HG02763 (cell line): ENCODE results near the gene KCNA5.

ENCODE experiments used
- ATAC-seq: cut with Tn5 transposase; IDR thresholded peaks from one replicate; pipeline ENCODE4 v1.9.1; 2021; ENCODE audit warnings: mild to moderate bottlenecking, moderate library complexity; ENCODE audit not compliant: unreplicated experiment

KCNA5 gene

DNA sequence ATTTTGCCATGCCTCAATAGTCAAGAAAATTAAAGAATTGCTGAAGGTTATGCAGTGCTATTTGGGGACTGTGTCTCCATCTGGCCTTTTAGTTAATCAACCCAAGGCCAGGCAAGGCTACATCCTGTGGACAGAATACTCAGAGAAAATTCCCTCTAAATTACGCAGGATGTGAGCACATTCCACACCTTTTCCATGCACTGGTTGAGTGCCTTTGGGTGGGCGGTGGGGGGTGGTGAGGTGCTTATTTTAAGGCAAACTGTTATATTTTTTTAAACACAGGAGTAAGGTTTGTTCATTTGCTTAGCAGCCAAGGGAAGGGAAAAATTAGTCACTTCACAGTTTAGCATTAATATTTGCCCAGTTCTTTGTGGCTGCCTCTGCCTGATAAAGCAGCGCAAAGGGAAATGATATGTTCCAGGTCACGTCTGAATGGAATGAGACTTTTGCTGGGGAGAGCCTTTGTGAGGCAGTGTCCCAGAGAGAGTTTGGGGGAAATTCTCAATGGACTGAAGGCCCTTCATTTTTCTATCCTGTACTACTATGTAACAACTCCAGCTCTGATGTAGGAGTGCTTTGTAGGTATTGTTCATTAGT, 17.2 kb upstream of the KCNA5 start:
- no peak for ATAC-seq

DNA sequence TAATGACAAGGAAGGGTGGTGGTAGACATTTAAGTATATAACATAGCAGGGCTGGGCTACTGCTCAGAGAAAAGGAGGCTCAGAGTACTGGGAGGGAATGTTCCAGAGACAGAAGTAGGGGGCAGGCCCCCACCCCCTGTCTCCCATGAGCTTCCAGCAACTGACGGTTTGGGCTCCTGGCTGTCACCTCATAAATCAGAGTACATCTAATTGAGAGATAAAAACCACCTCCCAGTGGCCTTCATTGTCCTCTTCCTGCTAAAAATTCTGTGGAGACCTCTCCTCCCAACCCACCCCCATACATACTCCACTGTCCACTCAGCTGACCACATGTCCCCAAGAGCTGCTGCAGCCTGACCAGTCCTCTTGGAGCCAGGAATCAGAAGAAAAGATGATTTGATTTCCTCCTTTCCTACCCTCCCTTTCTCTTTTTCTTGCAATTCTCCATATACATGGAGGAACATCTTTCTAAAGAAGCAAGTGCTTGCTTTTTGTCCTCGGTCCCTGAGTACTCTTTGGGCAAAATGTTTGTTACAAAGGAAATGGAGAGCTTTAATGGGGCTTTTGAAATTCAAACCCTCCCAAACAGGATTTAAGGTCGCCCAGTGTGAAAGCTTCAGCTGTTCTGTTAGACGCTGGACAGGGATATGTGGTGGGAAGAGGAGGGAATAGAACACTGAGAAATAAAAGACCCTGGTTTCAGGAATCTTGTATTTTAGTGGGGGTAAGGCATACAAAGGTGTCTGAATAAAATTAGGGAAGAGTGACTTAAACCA, 16.4 kb upstream of the KCNA5 start:
- ATAC-seq: no peak

DNA sequence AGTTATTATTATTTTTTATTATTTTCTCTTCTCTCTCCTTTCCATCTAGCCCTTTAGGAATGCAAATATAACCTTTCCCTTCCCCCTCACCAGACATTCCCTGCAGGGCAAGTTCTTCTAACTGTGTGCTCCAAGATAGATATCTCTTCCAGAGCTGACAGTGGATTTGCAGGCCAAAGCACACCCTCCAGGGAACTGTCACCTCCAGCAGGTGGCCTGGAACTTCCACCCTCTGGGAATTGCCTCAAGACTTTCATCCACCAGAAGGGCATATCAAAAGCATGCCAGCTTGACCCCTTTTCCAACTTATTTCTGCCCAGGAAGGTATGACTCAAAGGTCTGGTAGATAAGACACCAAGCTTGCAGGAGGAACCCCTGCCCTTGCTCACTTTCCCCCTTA, 13.6 kb upstream of the KCNA5 start:
- ATAC-seq: no peak

DNA sequence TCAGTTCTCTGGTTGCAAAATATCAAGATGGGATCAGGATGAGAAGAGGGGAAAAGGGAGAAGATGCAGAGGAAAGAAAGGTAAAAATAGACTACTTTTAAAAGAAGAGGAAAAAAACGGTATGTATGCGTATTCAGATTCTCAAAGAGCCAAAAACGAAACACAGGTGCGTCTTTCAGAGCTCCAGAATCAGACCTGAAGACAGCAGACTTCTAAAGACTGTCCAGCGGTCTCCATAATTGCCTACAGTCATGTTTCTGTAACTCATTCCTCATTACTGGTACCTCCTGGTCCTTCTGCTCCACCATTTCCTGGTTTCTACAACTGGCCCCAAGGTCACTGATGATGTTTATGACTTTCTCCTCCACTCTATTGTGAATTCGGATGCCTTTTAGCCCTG, 12.4 kb upstream of the KCNA5 start:
- no peak for ATAC-seq

DNA sequence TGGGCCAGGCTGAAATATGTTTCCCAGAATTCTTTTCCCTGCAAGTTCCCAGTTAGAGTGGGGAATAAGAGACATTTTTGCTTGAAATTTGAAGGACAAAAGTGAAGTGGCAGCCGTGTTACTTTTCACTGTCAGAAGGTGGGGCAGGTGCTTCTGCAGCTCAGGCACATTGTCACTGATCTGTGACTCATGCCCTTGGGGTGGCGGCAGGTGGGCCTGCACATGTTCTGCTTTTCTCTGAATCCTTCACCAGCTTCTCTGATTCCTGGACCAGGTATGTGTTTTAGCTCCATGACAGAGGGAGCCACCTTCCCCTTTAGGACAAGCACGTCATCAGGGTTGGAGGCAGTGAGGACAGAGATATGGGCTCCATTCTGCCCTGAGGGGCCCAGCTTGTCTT, 11.7 kb upstream of the KCNA5 start:
- ATAC-seq: no peak

DNA sequence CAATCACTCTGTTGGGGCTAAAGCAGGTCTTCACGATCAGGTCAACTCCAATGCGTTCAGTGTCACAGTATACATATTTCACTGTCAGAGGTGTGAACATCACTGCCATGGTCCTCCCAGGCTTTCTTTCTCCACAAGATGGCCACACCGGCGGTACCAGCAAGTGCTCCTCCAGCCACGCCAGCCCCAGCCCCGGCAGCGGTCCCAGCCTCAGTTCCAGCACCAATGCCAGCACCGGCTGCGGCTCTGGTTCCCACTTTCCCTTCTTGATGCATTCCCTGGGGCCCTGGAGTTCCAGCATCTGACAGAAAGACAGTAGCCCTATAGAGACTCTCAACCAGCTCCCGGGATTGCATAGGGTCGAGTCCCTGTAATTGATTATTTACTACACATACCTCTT, 10.9 kb upstream of the KCNA5 start:
- ATAC-seq: no peak

DNA sequence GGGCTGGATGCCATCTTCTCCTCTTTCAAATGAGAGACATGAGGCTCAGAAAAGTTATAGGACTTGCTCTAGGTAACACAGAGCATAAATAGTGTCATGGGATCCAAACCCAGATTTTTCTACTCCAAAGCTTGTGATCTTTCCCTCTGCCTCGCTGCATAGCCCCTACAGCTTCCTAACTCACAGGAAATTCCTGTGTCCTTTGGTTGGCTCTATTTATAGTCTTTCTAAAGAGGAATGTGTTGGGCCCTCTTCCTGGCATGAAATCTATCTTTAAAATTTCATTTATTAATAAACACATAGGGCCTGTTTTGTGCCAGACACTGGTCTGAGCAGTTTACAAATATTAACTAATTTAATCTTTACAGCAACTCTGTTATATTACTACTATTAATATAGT, 9.8 kb upstream of the KCNA5 start:
- ATAC-seq: no peak

DNA sequence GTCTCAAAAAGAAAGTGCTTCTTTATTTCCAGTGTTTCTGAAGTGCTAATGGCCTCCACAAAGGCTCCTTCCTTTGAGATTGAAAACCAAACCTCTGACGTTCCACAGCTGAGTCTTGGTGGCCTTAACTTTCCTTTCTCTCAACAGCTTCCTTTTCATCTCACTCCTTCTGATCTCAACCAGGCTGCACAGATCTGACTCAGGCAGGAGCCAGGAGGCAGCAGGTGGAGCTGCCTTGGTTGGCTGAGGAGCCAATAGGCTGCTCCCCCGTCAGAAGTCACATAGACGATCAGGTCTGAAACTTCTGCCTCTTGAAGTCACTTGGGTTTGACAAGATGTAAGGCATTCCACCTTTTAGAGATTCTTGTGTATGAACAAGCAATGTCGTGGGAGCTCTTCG, 9.1 kb upstream of the KCNA5 start:
- ATAC-seq: no peak

DNA sequence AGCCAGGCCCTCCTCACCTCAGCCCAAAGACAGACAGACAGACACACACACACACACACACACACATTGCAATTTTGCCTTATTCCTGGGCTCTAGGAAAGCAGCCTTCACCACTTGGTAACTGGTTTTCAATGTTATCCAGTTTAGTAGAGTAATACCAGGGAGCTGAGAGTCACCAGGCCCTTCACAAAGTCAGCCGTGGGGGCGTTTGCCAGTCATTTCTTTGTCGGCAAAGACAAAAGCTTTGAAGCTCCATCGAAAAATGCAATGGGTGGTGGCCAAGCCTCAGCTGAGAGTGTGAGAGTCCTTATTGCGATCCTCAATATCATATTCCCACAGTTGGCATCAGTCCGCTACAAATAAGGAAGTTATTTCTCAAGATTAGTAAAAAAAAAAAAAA, 8.1 kb upstream of the KCNA5 start:
- no peak for ATAC-seq

DNA sequence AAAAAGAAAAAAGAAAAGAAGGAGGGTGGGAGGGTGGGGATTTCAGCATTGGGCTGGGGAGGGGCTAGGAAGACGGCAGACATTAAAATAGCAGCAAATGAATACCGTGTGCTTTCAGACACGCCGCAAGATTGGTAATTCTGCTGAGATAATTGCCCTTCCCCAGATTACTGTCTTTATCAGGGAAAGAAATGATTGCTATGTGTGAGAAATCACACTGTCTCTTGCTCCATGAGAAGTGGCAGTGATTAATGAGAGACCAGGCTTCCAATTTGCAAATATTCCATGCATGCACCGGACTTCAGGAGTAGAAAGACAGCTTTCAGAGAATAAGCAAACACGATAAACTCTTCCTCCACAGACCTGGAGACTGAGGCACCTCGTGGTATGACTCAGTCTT, 7.6 kb upstream of the KCNA5 start:
- ATAC-seq: no peak

DNA sequence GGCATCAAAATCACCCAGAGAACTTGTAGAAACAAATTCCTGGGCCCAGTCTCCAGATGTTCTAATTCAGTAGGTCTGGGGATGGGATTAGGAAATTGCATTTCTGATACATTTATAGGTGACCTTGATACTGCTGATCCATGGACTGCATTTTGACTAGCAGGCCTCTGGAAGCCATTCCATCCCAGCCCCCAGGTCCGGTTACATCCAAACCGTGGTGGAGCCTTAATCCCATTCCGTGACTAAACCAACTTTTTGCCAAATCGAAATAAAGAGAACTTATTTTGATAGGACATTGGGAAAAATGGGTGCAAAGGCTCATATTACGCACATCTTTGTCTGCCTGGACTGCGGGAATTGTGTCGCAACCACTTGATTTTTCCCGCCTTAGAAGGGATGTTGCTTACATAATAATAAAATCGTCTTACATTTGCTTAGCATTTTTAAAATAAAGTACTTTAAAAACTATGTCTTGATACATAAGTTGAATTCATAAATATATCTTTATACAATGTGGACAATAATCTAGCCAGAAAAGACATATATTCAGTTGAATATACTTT, 5.8 kb upstream of the KCNA5 start:
- ATAC-seq: no peak

DNA sequence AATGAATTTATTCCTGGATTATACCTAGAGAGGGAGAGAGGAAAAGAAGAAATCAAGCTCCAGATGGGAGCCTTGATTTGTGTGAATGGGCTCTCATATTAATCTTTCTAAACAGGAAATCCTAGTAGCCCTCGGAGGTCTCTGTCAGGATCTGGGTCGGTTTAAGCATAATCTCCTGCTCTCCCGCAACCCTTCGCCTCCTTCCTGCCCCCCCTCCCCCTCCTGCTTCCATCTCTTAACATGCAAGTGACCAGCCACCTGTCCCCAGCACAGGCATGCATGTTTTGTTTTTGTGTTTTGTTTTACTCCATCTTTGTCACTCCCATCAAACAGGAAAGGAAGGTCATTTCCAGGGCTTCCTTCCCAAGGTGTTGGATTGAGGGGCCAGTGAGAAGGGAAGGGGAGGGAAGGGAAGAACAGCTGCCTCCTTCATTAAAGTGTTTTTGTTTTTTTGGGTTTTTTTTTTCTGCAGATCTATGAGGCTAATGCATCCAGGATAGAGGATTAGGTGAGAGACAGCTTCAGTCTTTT, 4.8 kb upstream of the KCNA5 start:
- ATAC-seq: no peak

DNA sequence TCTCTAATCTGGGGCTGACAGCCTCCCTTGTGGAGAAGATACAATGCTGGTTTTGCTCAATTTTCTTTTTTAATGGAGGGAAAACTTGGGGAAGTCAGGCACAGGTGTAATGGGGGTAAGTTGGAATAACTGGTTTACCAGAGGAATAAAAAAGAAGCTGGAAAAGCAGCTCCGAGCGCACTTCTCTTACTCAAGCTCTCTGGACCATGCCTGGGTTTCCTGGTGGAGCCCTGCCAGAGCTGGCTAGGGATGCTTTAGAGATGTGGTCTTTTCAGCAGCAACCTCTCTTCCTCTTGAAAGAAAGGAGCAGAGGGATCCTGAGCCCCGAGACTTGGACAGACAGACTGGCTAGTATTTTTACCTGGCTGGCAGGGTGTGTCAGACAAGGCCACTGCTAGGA, 3.9 kb upstream of the KCNA5 start:
- no peak for ATAC-seq

DNA sequence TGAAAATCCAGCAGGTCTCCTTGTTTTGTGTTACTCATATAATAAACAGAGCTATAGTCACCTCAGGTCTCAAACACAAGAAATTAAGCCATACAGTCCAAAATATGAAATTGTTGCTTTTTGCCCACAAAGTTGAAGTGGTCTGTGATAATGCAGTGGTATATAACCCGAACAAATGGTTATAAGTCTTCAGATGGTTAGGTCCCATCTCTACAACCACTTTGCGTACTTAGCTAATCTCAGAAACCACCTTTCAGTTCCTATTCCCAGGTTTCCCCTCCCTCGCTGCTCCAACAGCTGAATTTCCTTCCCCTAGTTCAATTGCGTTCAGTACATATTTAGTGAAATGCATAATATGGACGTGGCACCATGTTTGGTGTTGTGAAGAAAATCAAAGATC, 3.3 kb upstream of the KCNA5 start:
- ATAC-seq: no peak

DNA sequence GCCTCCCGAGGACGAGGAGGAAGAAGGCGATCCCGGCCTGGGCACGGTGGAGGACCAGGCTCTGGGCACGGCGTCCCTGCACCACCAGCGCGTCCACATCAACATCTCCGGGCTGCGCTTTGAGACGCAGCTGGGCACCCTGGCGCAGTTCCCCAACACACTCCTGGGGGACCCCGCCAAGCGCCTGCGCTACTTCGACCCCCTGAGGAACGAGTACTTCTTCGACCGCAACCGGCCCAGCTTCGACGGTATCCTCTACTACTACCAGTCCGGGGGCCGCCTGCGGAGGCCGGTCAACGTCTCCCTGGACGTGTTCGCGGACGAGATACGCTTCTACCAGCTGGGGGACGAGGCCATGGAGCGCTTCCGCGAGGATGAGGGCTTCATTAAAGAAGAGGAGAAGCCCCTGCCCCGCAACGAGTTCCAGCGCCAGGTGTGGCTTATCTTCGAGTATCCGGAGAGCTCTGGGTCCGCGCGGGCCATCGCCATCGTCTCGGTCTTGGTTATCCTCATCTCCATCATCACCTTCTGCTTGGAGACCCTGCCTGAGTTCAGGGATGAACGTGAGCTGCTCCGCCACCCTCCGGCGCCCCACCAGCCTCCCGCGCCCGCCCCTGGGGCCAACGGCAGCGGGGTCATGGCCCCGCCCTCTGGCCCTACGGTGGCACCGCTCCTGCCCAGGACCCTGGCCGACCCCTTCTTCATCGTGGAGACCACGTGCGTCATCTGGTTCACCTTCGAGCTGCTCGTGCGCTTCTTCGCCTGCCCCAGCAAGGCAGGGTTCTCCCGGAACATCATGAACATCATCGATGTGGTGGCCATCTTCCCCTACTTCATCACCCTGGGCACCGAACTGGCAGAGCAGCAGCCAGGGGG, 979 bp downstream of the KCNA5 start:
- no peak for ATAC-seq

DNA sequence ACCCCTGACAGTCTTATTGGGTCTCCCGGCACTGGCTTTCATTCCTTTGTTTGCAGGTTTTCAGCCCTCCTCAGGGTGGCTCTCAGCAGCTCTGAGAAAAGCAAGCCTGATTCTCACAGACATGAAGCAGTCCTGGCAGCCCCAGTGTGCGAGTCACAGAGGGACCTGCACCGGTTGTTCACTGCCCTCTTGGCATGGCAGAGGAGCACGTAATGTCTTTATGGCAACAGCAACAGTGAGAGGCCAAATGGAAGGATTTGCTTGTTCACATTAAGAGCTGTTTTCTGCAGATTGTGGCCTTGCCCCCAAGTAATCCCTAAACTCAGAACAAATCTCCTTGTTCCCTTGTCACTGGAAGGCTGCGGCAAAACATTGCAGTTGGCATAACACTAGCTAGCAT, 3.4 kb downstream of the KCNA5 start:
- ATAC-seq: no peak

DNA sequence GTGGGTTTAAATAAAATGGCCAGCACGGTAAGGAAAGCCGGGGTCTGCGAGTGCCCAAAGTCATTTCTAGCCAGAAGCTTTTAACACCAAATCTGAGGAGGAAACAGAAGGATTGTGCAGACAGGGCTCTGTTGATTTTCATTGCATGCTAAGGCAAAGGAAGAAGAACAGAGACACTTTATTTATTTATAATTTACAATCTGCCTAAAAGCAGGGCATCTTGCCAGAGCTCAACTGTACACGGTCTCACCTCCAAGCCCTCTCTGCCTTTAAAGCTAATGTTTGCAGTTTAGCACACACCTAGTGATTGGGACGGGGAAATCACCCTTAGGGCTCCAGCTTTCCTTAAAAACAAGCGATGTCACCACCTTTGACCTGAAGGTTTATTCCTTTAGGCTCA, 4.0 kb downstream of the KCNA5 start:
- no peak for ATAC-seq

DNA sequence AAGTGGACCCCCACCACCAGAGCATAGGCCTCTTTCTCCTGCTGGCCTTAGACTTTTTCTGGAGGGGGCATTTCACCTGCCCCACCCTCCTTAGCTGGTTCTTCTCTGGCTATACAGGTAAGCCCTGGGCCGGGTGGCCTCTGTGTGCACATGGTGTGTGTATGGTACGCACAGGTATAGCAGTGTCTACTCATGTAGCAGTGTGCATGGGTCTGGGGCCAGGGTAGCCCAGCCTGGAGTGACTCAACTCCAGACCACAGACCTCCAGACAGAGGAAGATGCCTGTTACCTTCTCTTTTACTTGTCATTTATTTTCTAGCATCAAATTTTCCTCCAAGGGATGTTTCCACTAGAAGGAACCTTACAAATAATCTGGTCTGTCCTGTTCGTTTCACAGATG, 6.9 kb downstream of the KCNA5 start:
- no peak for ATAC-seq

DNA sequence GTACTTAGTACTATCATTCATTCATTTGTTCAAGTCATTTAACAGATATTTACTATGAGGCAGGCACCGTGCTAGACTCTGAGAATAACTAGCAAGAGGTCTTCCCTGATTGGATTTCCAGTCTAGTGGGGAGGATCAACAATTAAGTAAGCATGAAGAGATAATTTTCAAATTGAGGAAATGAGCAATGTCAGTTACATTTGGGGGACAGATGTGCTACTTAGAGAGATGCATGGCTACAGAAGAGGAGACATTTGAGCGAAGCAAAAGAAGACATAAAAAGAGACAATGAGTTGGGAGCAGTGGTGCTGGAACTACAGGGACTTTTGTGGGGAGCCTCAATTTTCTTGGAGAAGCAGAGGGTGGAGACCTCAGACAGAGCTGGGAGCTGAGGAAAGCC, 7.7 kb downstream of the KCNA5 start:
- no peak for ATAC-seq

DNA sequence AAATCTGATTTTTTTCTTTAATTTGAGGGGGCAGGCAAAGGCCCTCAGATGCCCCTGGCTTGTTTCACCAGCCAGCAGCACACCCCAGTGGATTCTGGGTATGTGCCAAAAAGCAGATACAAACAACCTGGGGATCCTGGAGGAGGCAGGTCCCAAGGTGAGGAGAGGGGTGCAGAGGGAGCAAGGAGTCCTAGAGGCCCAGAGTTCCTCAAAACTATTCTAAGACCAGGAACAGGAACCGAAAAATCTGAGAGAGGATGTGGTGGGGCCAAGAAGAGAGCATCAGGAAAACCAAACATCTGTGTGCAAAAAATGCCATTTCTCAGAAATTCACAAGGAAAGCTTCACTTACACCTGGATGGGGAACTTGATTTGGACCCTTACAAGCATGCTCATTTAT, 8.2 kb downstream of the KCNA5 start:
- no peak for ATAC-seq

DNA sequence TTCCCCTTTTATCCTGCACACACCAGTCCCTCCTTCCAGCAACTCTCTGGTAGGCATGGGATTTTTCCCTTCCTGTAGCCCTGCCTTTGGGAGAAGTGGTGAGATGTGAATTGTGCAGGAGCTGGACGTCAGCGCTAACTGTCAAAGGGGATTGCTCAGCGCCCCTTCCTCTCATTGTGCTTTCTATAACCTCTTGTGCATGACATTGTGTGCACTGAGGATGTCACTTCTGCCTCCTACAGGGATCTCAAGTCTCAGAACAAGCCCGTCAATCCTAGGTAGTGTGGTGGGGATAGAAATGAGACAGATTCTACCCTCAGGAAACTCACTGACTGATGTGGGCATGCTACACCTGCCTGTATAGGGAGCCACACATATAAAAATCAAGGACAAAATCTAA, 8.7 kb downstream of the KCNA5 start:
- no peak for ATAC-seq
